GM21423 (cell line): ENCODE data around the gene HPS6.
"Not testable (repeated sequence)": the region's sequence is repeated elsewhere in the genome, so short reads cannot be mapped to it uniquely, and the experiment has no call there.

Source experiments
- ATAC-seq: cut with Tn5 transposase; IDR thresholded peaks from one replicate; pipeline ENCODE4 v1.9.1; 2021; ENCODE audit warnings: mild to moderate bottlenecking, moderate library complexity; ENCODE audit not compliant: unreplicated experiment

HPS6 gene

GRCh38 chr10:102064868-102065560, at the start of gene HPS6:
Gene HPS6, plus strand, starts transcription at chr10:102065349. Its CDS starts 126 bp downstream, at chr10:102065475.
- peak; percentile 98 for ATAC-seq

GRCh38 chr10:102016416-102016815, 48.7 kb upstream of the HPS6 start:
- ATAC-seq = no peak

- no peak for ATAC-seq
Observed at GRCh38 chr10:102017295-102017694, 47.9 kb upstream of the HPS6 start.

DNA sequence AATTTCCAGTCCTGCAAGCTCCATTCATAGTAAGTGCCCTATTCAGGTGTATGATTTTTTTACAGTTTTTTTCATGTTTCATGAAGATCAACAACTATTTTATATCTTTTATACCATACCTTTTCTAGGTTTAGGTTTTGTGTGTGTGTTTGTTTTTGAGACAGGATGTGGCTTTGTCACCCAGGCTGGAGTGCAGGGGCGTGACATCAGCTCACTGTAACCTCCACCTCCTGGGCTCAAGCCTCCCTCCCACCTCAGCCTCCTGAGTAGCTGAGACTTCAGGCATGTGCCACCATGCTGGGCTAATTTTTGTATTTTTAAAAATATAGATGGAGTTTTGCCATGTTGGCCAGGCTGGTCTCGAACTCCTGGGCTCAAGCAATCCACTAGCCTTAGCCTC, 44.2 kb upstream of the HPS6 start:
- ATAC-seq = no peak

DNA sequence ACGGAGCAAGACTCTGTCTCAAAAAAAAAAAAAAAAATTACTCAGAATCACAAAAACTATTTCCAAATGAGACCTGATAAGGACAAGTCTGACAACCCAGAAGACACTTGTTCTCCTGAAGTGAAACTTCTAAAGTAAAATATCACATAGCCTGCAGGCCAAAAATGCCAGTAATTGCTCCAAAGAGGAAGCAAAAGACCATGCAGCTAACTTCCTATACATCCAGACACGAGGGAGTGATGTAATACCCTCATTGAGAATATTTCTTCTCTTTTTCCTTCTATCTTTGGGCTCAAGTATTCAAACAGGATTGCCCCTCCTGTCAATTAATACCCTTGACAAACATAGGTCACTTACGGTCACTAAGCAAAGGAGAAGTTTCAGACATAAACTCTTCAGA, 40.4 kb upstream of the HPS6 start:
- no peak for ATAC-seq

DNA sequence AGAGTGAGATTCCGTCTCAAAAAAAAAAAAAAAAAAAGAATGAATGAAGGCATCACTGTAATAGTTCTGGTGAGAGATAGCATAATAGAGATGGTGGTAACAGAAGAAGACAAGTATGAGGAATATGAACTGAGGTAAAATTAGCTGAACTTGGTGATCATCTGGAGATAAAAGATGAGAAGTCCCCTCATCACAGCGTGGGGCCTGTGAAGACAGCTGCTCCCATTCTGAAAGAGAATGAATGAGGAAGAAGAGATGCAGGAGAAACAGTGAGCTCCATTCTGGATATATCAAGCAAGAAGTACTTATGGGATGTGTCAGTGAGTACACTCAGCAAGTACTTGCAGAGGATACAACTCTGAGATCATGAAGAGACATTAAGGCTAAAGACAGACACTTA, 37.9 kb upstream of the HPS6 start:
- no peak for ATAC-seq

DNA sequence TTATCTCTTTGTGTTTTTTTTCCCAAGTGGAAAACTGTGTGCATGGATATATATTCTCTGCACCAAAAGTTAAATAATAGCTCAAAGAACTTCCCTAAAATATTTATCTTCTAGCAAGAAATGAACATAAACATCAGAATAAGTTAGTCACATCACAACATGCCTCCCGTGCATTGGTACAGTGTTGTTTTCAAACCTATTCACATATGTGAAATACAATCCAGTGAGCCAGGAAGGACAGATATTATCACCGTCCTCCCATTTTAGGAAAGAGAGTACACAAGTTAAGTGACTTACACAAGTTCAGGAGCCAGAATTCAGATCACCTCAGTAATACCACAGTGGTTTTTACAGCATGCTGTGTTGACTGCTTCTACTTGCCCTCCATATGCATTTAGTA, 31.4 kb upstream of the HPS6 start:
- ATAC-seq = no peak

DNA sequence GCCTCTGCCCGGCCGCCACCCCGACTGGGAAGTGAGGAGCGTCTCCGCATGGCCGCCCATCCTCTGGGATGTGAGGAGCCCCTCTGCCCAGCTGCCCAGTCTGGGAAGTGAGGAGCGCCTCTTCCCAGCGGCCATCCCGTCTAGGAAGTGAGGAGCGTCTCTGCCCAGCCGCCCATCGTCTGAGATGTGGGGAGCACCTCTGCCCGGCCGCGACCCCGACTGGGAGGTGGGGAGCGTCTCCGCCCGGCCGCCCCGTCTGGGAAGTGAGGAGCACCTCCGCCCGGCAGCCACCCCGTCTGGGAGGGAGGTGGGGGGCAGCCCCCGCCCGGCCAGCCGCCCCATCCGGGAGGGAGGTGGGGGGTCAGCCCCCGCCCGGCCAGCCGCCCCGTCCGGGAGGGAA, 29.3 kb upstream of the HPS6 start:
- ATAC-seq = not testable (repeated sequence)

GRCh38 chr10:102038410-102038809, 26.7 kb upstream of the HPS6 start:
- no peak for ATAC-seq

- ATAC-seq = no peak
Observed at GRCh38 chr10:102040305-102041050, 24.7 kb upstream of the HPS6 start.

GRCh38 chr10:102045292-102045691, 19.9 kb upstream of the HPS6 start:
- no peak for ATAC-seq

GRCh38 chr10:102046095-102046494, 19.1 kb upstream of the HPS6 start:
- ATAC-seq = no peak

DNA sequence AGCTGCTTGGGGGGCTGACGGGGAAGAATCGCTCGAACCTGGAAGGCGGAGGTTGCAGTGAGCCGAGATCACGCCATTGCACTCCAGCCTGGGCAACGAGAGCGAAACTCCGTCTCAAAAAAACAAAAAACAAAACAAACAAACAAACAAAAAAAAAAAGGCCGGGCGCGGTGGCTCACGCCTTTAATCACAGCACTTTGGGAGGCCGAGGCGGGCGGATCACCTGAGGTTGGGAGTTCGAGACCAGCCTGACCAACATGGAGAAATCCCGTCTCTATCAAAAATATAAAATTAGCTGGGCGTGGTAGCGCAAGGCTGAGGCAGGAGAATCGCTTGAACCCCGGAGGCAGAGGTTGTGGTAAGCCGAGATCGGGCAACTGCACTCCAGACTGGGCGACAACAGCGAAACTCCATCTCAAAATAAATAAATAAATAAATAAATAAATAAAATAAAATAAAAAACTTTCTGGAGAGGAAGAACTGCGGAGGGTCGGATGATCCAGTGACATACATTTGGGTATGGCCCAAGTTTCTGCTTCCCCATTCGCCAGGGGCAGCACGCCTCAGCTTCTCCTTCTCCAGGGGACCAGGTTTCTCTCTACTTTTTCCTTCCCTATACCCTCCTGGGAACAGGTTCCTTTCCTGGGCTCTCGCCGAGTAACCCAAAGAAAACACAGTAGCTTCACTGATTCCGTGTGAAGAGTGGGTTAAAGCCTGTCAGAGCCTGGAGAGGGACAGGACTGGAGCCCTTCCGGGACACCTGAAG, 10.1 kb upstream of the HPS6 start:
- not testable (repeated sequence) for ATAC-seq

DNA sequence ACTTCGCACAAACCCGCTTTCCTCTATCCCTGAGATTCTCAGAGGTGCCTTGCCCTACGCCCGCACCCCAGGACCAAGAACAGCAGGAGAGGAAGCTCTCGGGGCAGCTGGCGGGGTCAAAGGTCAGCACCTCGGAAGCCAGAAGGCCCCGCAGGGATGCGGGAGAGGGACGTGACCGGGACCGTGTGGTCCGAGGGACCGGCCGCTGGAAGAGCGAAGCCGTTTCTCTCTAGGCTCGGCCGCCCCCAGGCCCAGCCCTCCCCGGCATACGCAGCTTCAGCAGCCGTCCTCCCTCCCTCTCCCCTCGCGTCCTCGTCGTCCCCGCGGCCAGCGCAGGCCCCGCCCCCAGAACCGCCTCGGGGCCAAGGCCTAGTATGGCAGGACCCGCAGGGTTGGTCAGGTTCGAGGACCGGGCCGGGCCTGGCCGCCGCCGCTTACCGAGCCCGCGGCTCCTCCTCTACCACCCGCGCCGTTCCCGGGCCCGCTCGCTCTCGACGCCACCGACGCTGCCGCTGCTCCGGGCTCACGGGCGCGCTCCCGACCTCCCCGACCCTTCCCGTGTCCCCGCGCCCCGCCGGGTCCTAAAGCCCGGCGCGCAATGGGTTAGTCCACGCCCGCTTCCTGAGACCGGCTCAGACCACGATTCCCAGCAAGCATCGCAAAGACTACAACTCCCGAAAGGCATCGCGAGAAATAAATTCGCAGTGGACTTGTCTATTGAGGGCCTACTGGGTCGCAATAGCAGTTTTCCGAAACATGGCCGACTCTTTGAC, 9.3 kb upstream of the HPS6 start, which contains the start of gene ARMH3:
ARMH3 (minus strand) TSS at position 527 of the 773 bp plus-strand sequence. CDS start 16,059 bp downstream, outside the sequence.
- ATAC-seq = peak; percentile 98

DNA sequence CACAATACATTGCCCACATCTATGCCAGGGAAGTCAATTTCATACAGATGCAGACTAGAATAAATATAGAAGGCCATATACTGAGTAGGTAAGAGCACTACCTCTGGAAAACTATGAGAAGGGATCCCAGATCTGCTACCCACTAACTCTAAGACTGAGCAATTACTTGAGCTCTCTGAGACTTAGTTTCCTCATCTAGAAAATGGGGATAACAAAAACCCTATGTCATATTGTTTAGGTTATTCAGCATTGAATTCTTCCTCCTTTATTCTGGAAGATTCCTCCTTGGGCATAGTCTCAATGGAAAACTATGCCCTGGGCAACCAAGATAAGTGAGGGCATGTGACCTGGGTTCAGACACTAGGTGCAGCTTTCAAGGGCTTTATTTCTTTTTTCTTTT, 5.2 kb upstream of the HPS6 start:
- ATAC-seq = no peak

DNA sequence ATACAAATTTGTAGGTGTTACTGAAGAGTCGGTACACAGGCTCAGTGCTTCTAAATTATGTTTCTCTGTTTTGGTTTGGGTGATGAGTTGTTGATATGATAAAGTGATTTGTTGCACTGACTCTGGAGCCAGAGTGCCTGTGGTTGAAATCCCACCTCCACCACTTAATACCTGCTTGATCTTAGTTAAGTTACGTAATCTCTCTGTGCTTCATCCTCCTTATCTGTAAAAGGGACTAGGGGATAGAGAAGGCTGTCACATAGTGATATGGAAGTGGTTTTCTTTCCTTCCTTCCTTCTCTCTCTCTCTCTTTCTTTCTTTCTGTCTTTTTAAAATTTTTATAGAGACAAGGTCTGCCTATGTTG, 664 bp upstream of the HPS6 start:
- ATAC-seq = no peak

DNA sequence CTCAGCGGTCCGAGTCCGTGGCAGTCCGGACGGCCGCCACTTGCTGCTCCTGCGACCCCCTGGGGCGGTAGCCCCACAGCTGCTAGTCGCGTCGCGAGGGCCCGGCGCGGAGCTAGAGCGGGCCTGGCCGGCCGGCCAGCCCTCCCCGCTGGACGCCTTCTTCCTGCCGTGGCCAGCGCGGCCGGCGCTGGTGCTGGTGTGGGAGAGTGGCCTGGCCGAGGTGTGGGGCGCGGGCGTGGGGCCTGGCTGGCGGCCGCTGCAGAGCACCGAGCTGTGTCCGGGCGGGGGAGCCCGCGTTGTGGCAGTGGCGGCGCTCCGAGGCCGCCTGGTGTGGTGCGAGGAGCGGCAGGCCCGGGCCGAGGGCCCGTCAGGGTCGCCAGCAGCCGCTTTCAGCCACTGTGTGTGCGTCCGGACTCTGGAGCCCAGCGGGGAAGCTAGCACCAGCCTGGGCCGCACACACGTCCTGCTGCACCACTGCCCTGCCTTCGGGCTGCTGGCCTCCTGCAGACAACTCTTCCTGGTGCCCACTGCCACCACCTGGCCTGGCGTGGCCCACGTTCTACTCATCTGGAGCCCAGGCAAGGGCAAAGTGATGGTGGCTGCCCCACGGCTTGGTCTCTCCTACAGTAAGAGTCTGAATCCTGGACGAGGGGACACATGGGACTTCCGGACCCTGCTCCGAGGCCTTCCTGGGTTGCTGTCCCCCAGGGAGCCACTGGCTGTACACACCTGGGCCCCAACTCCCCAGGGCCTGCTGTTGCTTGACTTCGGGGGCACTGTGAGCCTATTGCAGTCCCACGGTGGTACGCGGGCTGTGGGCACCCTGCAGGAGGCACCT, 631 bp downstream of the HPS6 start:
- peak; percentile 21 for ATAC-seq

DNA sequence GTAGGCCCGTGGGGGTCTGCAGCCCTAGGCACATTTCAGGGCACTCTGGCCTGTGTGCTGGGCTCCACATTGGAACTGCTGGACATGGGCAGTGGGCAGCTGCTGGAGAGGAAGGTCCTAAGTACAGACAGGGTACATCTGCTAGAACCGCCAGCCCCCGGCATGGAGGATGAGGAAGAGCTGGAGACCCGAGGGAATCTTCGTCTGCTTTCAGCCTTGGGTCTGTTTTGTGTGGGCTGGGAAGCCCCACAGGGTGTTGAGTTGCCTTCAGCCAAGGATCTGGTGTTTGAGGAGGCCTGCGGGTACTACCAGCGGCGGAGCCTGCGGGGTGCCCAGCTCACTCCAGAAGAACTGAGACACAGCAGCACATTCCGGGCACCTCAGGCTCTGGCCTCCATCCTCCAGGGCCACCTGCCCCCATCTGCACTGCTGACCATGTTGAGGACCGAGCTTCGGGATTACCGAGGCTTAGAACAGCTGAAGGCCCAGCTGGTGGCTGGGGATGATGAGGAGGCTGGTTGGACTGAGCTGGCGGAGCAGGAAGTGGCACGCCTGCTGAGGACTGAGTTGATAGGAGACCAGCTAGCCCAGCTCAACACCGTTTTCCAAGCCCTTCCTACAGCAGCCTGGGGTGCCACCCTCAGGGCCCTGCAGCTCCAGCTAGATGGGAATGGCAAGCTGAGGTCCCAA, 1.4 kb downstream of the HPS6 start:
- ATAC-seq = no peak

DNA sequence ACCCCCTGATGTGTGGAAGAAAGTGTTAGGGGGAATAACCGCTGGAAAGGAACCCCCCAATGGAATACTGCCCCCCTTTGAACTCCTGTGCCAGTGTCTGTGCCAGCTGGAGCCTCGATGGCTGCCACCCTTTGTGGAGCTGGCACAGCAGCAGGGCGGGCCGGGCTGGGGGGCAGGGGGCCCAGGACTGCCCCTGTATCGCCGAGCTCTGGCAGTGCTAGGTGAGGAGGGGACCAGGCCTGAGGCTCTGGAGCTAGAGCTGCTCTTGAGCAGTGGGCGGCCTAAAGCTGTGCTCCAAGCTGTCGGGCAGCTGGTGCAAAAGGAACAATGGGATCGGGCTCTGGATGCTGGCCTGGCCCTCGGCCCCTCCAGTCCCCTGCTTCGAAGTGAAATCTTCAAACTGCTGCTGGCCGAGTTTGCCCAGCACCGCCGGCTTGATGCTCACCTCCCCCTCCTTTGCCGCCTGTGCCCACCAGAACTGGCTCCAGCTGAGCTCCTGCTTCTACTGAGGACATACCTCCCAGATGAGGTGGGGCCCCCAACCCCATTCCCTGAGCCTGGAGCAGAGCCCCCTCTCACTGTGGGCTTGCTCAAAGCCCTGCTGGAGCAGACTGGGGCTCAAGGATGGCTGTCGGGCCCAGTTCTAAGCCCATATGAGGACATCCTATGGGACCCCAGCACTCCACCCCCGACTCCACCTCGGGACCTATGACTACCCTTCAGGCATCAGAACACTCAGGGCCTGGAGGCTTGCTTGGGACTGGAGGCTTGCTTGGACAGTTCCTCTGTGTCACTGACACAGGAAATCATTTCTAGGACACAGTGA, 2.2 kb downstream of the HPS6 start:
- no peak for ATAC-seq
